Measurements from ENCODE around the gene CEP164. TPM values are rescaled to one million over a fixed set of nuclear protein-coding genes. Genes with fewer than 3 reads are reported as not detected.

Gene CEP164
- polyA plus RNA-seq, 1 donor from 2014 or later, result 27.4 TPM

DNA sequence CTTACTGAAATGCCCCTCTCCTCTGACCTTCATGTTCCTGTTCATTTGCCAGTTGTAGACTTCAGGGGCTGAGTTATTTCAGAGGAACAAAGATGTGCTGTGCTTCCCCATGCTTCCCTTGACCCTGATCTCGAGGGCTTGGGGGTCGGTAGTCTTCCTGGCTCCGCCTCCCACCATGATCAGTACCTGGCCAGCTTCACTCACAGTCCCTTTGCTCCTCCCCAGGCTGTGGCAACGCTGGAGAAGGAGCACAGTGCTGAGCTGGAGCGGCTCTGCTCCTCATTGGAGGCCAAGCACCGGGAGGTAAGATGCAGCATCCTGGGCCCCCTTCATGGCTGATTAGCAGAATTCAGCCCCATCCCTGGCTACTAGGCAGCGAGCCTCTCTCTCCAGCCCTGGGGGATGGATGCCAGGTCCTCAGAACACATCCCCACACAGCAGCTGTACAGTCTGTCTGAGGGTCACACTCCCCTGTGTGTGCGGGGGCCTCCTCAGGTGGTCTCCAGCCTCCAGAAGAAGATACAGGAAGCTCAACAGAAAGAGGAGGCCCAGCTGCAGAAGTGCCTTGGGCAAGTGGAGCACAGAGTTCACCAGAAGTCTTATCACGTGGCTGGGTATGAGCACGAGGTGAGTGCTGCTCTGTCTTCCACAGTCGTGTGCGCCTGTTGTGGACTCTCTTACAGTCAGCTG, 64.5 kb downstream of the CEP164 start:
- no peak overlapping the region for H3K9ac ChIP-seq (ENCODE audit: low read length)
- TF ChIP-seq EP300 (conservative IDR thresholded peaks at IDR 0.05; ENCODE audit: poor library complexity, severe bottlenecking) (no peak), TAF1 (IDR thresholded peaks at IDR 0.05; ENCODE audit: low read depth) (no peak)
- TF ChIP-seq, protein P1, sequence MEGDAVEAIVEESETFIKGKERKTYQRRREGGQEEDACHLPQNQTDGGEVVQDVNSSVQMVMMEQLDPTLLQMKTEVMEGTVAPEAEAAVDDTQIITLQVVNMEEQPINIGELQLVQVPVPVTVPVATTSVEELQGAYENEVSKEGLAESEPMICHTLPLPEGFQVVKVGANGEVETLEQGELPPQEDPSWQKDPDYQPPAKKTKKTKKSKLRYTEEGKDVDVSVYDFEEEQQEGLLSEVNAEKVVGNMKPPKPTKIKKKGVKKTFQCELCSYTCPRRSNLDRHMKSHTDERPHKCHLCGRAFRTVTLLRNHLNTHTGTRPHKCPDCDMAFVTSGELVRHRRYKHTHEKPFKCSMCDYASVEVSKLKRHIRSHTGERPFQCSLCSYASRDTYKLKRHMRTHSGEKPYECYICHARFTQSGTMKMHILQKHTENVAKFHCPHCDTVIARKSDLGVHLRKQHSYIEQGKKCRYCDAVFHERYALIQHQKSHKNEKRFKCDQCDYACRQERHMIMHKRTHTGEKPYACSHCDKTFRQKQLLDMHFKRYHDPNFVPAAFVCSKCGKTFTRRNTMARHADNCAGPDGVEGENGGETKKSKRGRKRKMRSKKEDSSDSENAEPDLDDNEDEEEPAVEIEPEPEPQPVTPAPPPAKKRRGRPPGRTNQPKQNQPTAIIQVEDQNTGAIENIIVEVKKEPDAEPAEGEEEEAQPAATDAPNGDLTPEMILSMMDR (IDR thresholded peaks at IDR 0.05; ENCODE audit: poor library complexity, severe bottlenecking), result no peak
- no peaks in the 10 kb centered on the region for H4K20me1 ChIP-seq (ENCODE audit: insufficient read depth)
- no peaks in the 10 kb centered on the region for H3F3A ChIP-seq (ENCODE audit: insufficient read depth, low read length, poor library complexity, severe bottlenecking)
- no peaks in the 10 kb centered on the region for H3K9me3 ChIP-seq (ENCODE audit: low read length)
- no peaks in the 10 kb centered on the region for H3K79me2 ChIP-seq (replicated peaks; ENCODE audit: insufficient read depth, low read length)
- H3K4me2 ChIP-seq (ENCODE audit: low read length), result no peak overlapping the region
- H2AFZ ChIP-seq (ENCODE audit: low read depth, low read length), result no peak overlapping the region
- peaks cover 4% of the 10 kb centered on the region for H3K36me3 ChIP-seq (ENCODE audit: insufficient read depth, low read length)
- H3K27ac ChIP-seq (ENCODE audit: low read length), result no peak overlapping the region
- no peaks in the 10 kb centered on the region for H3K27me3 ChIP-seq (ENCODE audit: insufficient read depth, low read depth, low read length)
- no peaks in the 10 kb centered on the region for H3K9me2 ChIP-seq (ENCODE audit: insufficient read depth, low read length)
- no peak overlapping the region for H3K4me3 ChIP-seq (ENCODE audit: low read length)

DNA sequence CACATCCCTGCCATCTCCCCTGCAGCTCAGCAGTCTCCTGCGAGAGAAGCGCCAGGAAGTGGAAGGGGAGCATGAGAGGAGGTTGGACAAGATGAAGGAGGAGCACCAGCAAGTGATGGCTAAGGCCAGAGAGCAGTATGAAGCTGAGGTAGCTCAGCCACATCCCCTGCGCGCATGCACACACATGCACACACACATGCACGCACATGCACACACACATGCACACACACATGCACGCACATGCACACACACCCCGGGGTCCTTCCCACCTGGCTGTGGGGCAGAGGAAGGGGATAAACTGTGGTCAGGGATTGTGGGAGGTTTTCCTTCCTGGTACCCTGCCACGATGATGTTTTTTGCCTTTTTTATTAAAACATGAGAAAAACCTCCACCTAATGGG, 65.3 kb downstream of the CEP164 start:
- Histone ChIP-seq H4K20me1 (ENCODE audit: insufficient read depth) (no peaks in the 10 kb centered on the region), H3K36me3 (ENCODE audit: insufficient read depth, low read length) (peaks cover 7% of the 10 kb centered on the region), H3F3A (ENCODE audit: insufficient read depth, low read length, poor library complexity, severe bottlenecking) (no peaks in the 10 kb centered on the region), H2AFZ (ENCODE audit: low read depth, low read length) (no peak overlapping the region), H3K9ac (ENCODE audit: low read length) (no peak overlapping the region), H3K4me3 (ENCODE audit: low read length) (no peak overlapping the region), H3K9me2 (ENCODE audit: insufficient read depth, low read length) (no peaks in the 10 kb centered on the region), H3K27ac (ENCODE audit: low read length) (no peak overlapping the region), H3K79me2 (replicated peaks; ENCODE audit: insufficient read depth, low read length) (no peaks in the 10 kb centered on the region), H3K9me3 (ENCODE audit: low read length) (no peaks in the 10 kb centered on the region), H3K27me3 (ENCODE audit: insufficient read depth, low read depth, low read length) (no peaks in the 10 kb centered on the region), H3K4me2 (ENCODE audit: low read length) (no peak overlapping the region)
- TF ChIP-seq TAF1 (IDR thresholded peaks at IDR 0.05; ENCODE audit: low read depth), result no peak
- no peak for TF ChIP-seq EP300 (conservative IDR thresholded peaks at IDR 0.05; ENCODE audit: poor library complexity, severe bottlenecking)
- no peak for TF ChIP-seq RAD21 (conservative IDR thresholded peaks at IDR 0.05)
- TF ChIP-seq, protein P2, sequence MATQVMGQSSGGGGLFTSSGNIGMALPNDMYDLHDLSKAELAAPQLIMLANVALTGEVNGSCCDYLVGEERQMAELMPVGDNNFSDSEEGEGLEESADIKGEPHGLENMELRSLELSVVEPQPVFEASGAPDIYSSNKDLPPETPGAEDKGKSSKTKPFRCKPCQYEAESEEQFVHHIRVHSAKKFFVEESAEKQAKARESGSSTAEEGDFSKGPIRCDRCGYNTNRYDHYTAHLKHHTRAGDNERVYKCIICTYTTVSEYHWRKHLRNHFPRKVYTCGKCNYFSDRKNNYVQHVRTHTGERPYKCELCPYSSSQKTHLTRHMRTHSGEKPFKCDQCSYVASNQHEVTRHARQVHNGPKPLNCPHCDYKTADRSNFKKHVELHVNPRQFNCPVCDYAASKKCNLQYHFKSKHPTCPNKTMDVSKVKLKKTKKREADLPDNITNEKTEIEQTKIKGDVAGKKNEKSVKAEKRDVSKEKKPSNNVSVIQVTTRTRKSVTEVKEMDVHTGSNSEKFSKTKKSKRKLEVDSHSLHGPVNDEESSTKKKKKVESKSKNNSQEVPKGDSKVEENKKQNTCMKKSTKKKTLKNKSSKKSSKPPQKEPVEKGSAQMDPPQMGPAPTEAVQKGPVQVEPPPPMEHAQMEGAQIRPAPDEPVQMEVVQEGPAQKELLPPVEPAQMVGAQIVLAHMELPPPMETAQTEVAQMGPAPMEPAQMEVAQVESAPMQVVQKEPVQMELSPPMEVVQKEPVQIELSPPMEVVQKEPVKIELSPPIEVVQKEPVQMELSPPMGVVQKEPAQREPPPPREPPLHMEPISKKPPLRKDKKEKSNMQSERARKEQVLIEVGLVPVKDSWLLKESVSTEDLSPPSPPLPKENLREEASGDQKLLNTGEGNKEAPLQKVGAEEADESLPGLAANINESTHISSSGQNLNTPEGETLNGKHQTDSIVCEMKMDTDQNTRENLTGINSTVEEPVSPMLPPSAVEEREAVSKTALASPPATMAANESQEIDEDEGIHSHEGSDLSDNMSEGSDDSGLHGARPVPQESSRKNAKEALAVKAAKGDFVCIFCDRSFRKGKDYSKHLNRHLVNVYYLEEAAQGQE (IDR thresholded peaks at IDR 0.05; ENCODE audit: borderline replicate concordance), result no peak
- no peak for TF ChIP-seq EZH2 (IDR thresholded peaks at IDR 0.05; ENCODE audit: borderline replicate concordance, insufficient read depth, low read length, poor library complexity, severe bottlenecking)
- TF ChIP-seq MXI1 (conservative IDR thresholded peaks at IDR 0.05; ENCODE audit: poor library complexity, severe bottlenecking), result no peak
- no peak for TF ChIP-seq SMC3 (conservative IDR thresholded peaks at IDR 0.05; ENCODE audit: poor library complexity)
- no peak for TF ChIP-seq POLR2AphosphoS5 (IDR thresholded peaks at IDR 0.05)
